Ascending aorta (tissue), 2 donors: ENCODE data around the gene RAB3A. TPM values are rescaled to one million over a fixed set of nuclear protein-coding genes. Genes with fewer than 3 reads are reported as not detected.
A peak's percentile ranks its signal among the peaks of the same experiment; 100 is the strongest.

ENCODE experiments used
- DNase-seq, 2 donors: peaks; one replicate each; pipeline ENCODE4 v3.0.0-alpha.2; 2019; ENCODE audit warnings: low spot score in 2 of 2
- H3K27ac ChIP-seq, 2 donors: fragments of 200-600 bp; sonication (generic); one replicate each; pipeline ENCODE4 v1.5.1; 2016 to 2017; ENCODE audit warnings: mild to moderate bottlenecking in 1 of 2
- H3K27me3 ChIP-seq: fragments of 200-600 bp; sonication (generic); one replicate; pipeline ENCODE4 v1.5.1; 2017
- H3K36me3 ChIP-seq, 2 donors: fragments of 200-600 bp; sonication (generic); one replicate each; pipeline ENCODE4 v1.5.1; 2016
- H3K4me1 ChIP-seq, 2 donors: fragments of 200-600 bp; sonication (generic); one replicate each; pipeline ENCODE4 v1.5.1; 2016 to 2017; ENCODE audit warnings: mild to moderate bottlenecking in 1 of 2
- H3K4me3 ChIP-seq, 2 donors: fragments of 200-600 bp; sonication (generic); one replicate each; pipeline ENCODE4 v1.5.1; 2016 to 2017; ENCODE audit warnings: mild to moderate bottlenecking in 1 of 2
- H3K9me3 ChIP-seq, 2 donors: fragments of 200-600 bp; sonication (generic); one replicate each; pipeline ENCODE4 v1.5.1; 2016
- CTCF ChIP-seq, 3 experiments: fragments of 200-600 bp in 2 of 3; fragments of 450-650 bp in 1 of 3; sonication (generic) in 2 of 3; IDR thresholded peaks; one replicate each; pipeline ENCODE4 v1.5.1; 2016 to 2019; ENCODE audit warnings: antibody characterized with exemption in 3 of 3, mild to moderate bottlenecking in 1 of 3, moderate library complexity in 1 of 3
- intact Hi-C: fragments of 100-400 bp; cut with DNase I; formaldehyde crosslinking; loops from one replicate; pipeline ENCODE4 v1.15.1; 2023
- total RNA-seq: library from RNA; depleted of rRNA; stranded (reverse); fragments of >200 nt; gene quantifications from one replicate; pipeline ENCODE4 v1.1.0, GENCODE V29; 2016

Gene RAB3A
- total RNA-seq, 1 donor from 2014 or later: 12.3 TPM

GRCh38 chr19:18226956-18227780 is 23.3 kb upstream of the RAB3A start:
- no peaks in the 10 kb centered on the region for H3K9me3 ChIP-seq
- no peak overlapping the region for H3K4me3 ChIP-seq
- H3K4me1 ChIP-seq: peaks cover 7 to 15% of the 10 kb centered on the region in 2 donors
- H3K36me3 ChIP-seq: no peaks in the 10 kb centered on the region
- DNase-seq: no peak
- no peak for TF ChIP-seq CTCF (IDR thresholded peaks at IDR 0.05)
- no peak overlapping the region for H3K27ac ChIP-seq
- intact Hi-C loops: no loop called here
- H3K27me3 ChIP-seq: peaks cover 16% of the 10 kb centered on the region

- no peaks in the 10 kb centered on the region for H3K36me3 ChIP-seq
- peaks cover 16% of the 10 kb centered on the region for H3K27me3 ChIP-seq
- no peak within 1 kb of the TSS for H3K27ac ChIP-seq
- intact Hi-C loops: loop anchor here (2.0 kb wide), 1 partner anchor 21 kb away; the partner anchor contains the start of gene RAB3A
- H3K4me3 ChIP-seq: peak within 1 kb of the TSS in 1 of 2 donors; percentile 54
- TF ChIP-seq CTCF (IDR thresholded peaks at IDR 0.05): no peak
- no peak for DNase-seq
- no peaks in the 10 kb centered on the region for H3K9me3 ChIP-seq
- peaks cover 7 to 15% of the 10 kb centered on the region in 2 donors for H3K4me1 ChIP-seq
Observed at GRCh38 chr19:18225702-18226468, 22.0 kb upstream of the RAB3A start, which contains the start of gene PDE4C. Gene PDE4C (minus strand): TSS chr19:18226438. CDS start chr19:18226415, 23 bp downstream.

- intact Hi-C loops: loop anchor here (2.0 kb wide), 1 partner anchor 21 kb away; the partner anchor contains the start of gene RAB3A
- no peak for TF ChIP-seq CTCF (IDR thresholded peaks at IDR 0.05)
- peaks cover 16% of the 10 kb centered on the region for H3K27me3 ChIP-seq
- peaks cover 7 to 15% of the 10 kb centered on the region in 2 donors for H3K4me1 ChIP-seq
- no peak overlapping the region for H3K27ac ChIP-seq
- no peaks in the 10 kb centered on the region for H3K9me3 ChIP-seq
- peak overlapping the region; percentile 44 to 54 for H3K4me3 ChIP-seq
- no peak for DNase-seq
- H3K36me3 ChIP-seq: no peaks in the 10 kb centered on the region
Observed at GRCh38 chr19:18225355-18225701, 21.5 kb upstream of the RAB3A start.

DNA sequence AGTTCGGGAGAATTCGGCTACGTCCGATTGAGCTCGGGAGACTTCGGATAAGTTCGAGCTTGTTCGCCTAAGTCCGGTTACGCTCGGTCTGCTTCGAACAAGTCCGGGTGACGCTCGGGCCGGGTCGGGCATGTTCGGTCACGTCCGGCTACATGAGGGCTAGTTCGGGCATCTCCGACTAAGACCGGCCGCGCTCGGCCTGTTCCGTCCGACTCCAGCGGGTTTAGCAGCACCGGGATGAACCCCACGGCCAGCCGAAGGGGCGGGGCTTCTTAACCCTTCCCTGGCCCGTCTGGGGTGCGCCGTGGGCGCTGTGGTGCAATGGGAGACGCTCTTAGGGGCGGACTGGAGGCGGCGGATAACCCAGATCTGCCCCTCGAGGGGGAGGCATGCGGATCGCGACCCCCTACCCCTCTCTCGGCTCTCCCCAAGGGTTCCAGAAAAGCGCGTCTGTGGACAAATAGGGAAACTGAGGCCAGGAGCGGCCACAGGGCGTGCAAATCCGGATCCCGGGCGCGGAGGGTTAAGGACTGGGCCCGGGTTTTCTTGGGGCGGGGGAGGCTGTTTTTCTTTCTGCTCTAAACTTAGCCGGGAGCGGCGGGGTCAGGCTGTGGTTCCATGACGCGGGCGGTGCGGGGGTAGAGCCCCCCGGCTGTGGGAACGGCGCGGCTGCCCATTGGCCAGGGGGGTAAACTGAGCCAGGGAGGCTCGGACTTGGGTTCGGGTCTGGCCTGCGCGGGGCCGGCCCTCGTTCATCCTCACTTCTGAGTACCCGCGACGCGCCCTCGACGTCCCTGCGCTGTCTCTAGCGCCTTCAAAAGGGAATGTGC is 20.9 kb upstream of the RAB3A start:
- H3K27me3 ChIP-seq: peaks cover 16% of the 10 kb centered on the region

More for the DNA sequence above, 20.9 kb upstream of the RAB3A start:
- Histone ChIP-seq H3K27ac (no peak overlapping the region), H3K4me3 (peak overlapping the region; percentile 44 to 54), H3K9me3 (no peaks in the 10 kb centered on the region), H3K4me1 (peaks cover 7 to 15% of the 10 kb centered on the region in 2 donors), H3K36me3 (no peaks in the 10 kb centered on the region)
- peak; percentile 87 to 99 for DNase-seq
- no peak for TF ChIP-seq CTCF (IDR thresholded peaks at IDR 0.05)
- intact Hi-C loops: loop anchor here (1.0 to 2.0 kb wide), 3 partner anchors 20 to 72 kb away; partner anchors contain the start of gene RAB3A
